ENCODE data around the gene MBD6.

DNA sequence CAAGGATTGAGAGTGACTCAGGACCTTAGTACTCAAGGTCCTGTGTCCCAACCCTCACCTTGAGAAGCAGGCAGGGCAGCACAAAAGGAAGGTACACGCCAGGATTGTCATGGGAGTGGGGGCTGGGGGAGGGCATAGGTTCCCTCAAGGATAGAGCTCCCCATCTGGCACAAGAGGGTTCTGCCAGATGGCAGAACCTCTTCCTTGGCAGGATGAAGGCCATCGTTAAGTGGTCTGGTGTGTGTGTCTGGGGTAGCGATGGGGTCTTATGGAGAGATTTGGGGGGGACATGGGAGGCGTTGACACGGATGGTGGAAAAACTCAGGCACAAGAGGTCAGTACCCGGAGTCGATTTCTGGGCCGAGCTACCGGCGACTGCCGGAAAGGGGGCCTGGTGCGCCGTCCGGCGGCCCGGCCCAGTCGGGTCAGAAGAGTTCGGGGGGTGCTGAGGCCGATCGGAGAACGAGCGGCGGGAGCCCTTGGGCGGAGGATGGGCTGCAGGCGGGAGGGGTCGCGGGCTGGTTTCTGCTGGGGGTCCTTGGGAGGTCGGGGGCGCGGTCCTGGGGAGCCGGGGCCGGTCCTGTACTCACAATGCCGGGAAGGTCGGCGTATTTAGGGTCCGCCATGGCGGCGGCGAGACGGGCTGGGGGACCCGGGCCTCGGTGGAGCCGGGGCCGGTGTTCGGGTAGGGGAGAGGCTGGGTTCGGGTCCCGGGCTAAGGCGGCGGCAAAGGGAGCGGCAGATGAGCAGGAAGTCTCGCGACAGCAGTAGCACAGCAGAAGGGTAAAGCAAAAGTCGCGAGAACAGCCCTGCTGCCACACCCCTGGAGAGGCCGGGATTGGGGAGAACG is 24.0 kb downstream of the MBD6 start, which contains the start of gene DCTN2:
- TF ChIP-seq POLR2AphosphoS5 (IDR thresholded peaks at IDR 0.05; ENCODE audit: borderline replicate concordance, low read depth, low read length) (peak; percentile 78), EZH2 (IDR thresholded peaks at IDR 0.05) (no peak)
